ENCODE results near the gene STH. TPM values are rescaled to one million over a fixed set of nuclear protein-coding genes. Genes with fewer than 3 reads are reported as not detected.

The STH gene
- total RNA-seq, 2 experiments from 2014 or later = not detected

DNA sequence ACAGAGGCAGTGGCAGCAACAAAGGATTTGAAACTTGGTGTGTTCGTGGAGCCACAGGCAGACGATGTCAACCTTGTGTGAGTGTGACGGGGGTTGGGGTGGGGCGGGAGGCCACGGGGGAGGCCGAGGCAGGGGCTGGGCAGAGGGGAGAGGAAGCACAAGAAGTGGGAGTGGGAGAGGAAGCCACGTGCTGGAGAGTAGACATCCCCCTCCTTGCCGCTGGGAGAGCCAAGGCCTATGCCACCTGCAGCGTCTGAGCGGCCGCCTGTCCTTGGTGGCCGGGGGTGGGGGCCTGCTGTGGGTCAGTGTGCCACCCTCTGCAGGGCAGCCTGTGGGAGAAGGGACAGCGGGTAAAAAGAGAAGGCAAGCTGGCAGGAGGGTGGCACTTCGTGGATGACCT is 25.5 kb downstream of the STH start:
- intact Hi-C loops (cut with DNase I, micrococcal nuclease) = no loop called here
- no peak overlapping the region for H3K4me3 Mint-ChIP-seq
- CTCF ChIA-PET = interaction anchor here (0.7 kb wide), 1 partner anchor 151 kb away, joined by 3 read pairs; no protein-coding TSS in a partner anchor
- POLR2A ChIA-PET = no interaction called here
- no peaks in the 10 kb centered on the region for H3K27me3 Mint-ChIP-seq
- H3K36me3 Mint-ChIP-seq (ENCODE audit: low read depth) = peaks cover 9% of the 10 kb centered on the region
- no peak overlapping the region for H3K27ac Mint-ChIP-seq
- no peaks in the 10 kb centered on the region for H3K9me3 Mint-ChIP-seq (ENCODE audit: low read depth)
- ATAC-seq (no peak), DNase-seq (no peak)
- peaks cover 15% of the 10 kb centered on the region for H3K4me1 Mint-ChIP-seq

DNA sequence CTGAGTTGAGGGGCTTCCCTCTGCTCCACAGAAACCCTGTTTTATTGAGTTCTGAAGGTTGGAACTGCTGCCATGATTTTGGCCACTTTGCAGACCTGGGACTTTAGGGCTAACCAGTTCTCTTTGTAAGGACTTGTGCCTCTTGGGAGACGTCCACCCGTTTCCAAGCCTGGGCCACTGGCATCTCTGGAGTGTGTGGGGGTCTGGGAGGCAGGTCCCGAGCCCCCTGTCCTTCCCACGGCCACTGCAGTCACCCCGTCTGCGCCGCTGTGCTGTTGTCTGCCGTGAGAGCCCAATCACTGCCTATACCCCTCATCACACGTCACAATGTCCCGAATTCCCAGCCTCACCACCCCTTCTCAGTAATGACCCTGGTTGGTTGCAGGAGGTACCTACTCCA is 26.0 kb downstream of the STH start:
- DNase-seq = no peak

DNA sequence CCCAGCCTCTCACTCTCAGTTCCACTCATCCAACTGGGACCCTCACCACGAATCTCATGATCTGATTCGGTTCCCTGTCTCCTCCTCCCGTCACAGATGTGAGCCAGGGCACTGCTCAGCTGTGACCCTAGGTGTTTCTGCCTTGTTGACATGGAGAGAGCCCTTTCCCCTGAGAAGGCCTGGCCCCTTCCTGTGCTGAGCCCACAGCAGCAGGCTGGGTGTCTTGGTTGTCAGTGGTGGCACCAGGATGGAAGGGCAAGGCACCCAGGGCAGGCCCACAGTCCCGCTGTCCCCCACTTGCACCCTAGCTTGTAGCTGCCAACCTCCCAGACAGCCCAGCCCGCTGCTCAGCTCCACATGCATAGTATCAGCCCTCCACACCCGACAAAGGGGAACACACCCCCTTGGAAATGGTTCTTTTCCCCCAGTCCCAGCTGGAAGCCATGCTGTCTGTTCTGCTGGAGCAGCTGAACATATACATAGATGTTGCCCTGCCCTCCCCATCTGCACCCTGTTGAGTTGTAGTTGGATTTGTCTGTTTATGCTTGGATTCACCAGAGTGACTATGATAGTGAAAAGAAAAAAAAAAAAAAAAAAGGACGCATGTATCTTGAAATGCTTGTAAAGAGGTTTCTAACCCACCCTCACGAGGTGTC is 26.6 kb downstream of the STH start:
- peaks cover 17% of the 10 kb centered on the region for H3K36me3 Mint-ChIP-seq (ENCODE audit: low read depth)
- H3K4me1 Mint-ChIP-seq = peaks cover 7% of the 10 kb centered on the region
- ATAC-seq (no peak), DNase-seq (no peak)
- intact Hi-C loops (cut with DNase I, micrococcal nuclease) = loop anchor here in 1 of 2 experiments (2.0 kb wide), 1 partner anchor 77 kb away; no protein-coding TSS in a partner anchor
- no peak overlapping the region for H3K4me3 Mint-ChIP-seq
- H3K9me3 Mint-ChIP-seq (ENCODE audit: low read depth) = no peaks in the 10 kb centered on the region
- ChIA-PET POLR2A (no interaction called here), CTCF (no interaction called here)
- no peaks in the 10 kb centered on the region for H3K27me3 Mint-ChIP-seq
- H3K27ac Mint-ChIP-seq = peak overlapping the region; percentile 47

More for the DNA sequence above, 26.0 kb downstream of the STH start:
- intact Hi-C loops (cut with DNase I, micrococcal nuclease) = no loop called here
- H3K4me1 Mint-ChIP-seq = peaks cover 13% of the 10 kb centered on the region
- H3K9me3 Mint-ChIP-seq (ENCODE audit: low read depth) = no peaks in the 10 kb centered on the region
- no peaks in the 10 kb centered on the region for H3K27me3 Mint-ChIP-seq
- H3K27ac Mint-ChIP-seq = no peak overlapping the region
- ChIA-PET POLR2A (no interaction called here), CTCF (no interaction called here)
- H3K36me3 Mint-ChIP-seq (ENCODE audit: low read depth) = peaks cover 12% of the 10 kb centered on the region
- no peak overlapping the region for H3K4me3 Mint-ChIP-seq
- ATAC-seq = no peak

DNA sequence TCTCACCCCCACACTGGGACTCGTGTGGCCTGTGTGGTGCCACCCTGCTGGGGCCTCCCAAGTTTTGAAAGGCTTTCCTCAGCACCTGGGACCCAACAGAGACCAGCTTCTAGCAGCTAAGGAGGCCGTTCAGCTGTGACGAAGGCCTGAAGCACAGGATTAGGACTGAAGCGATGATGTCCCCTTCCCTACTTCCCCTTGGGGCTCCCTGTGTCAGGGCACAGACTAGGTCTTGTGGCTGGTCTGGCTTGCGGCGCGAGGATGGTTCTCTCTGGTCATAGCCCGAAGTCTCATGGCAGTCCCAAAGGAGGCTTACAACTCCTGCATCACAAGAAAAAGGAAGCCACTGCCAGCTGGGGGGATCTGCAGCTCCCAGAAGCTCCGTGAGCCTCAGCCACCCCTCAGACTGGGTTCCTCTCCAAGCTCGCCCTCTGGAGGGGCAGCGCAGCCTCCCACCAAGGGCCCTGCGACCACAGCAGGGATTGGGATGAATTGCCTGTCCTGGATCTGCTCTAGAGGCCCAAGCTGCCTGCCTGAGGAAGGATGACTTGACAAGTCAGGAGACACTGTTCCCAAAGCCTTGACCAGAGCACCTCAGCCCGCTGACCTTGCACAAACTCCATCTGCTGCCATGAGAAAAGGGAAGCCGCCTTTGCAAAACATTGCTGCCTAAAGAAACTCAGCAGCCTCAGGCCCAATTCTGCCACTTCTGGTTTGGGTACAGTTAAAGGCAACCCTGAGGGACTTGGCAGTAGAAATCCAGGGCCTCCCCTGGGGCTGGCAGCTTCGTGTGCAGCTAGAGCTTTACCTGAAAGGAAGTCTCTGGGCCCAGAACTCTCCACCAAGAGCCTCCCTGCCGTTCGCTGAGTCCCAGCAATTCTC is 27.4 kb downstream of the STH start:
- ChIA-PET POLR2A (no interaction called here), CTCF (interaction anchor here (1.0 kb wide), 1 partner anchor 24 kb away, joined by 3 read pairs; no protein-coding TSS in a partner anchor)
- peaks cover 4% of the 10 kb centered on the region for H3K4me1 Mint-ChIP-seq
- H3K36me3 Mint-ChIP-seq (ENCODE audit: low read depth) = peaks cover 24% of the 10 kb centered on the region
- DNase-seq = no peak
- H3K4me3 Mint-ChIP-seq = no peak overlapping the region
- no peak overlapping the region for H3K27ac Mint-ChIP-seq
- H3K27me3 Mint-ChIP-seq = no peaks in the 10 kb centered on the region
- intact Hi-C loops (cut with DNase I, micrococcal nuclease) = loop anchor here in 1 of 2 experiments (2.0 kb wide), 1 partner anchor 78 kb away; no protein-coding TSS in a partner anchor
- no peak for ATAC-seq
- H3K9me3 Mint-ChIP-seq (ENCODE audit: low read depth) = no peaks in the 10 kb centered on the region

DNA sequence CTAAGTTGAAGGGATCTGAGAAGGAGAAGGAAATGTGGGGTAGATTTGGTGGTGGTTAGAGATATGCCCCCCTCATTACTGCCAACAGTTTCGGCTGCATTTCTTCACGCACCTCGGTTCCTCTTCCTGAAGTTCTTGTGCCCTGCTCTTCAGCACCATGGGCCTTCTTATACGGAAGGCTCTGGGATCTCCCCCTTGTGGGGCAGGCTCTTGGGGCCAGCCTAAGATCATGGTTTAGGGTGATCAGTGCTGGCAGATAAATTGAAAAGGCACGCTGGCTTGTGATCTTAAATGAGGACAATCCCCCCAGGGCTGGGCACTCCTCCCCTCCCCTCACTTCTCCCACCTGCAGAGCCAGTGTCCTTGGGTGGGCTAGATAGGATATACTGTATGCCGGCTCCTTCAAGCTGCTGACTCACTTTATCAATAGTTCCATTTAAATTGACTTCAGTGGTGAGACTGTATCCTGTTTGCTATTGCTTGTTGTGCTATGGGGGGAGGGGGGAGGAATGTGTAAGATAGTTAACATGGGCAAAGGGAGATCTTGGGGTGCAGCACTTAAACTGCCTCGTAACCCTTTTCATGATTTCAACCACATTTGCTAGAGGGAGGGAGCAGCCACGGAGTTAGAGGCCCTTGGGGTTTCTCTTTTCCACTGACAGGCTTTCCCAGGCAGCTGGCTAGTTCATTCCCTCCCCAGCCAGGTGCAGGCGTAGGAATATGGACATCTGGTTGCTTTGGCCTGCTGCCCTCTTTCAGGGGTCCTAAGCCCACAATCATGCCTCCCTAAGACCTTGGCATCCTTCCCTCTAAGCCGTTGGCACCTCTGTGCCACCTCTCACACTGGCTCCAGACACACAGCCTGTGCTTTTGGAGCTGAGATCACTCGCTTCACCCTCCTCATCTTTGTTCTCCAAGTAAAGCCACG is 28.3 kb downstream of the STH start:
- Mint-ChIP-seq H3K9me3 (ENCODE audit: low read depth) (no peaks in the 10 kb centered on the region), H3K27ac (peak overlapping the region; percentile 32), H3K36me3 (ENCODE audit: low read depth) (peaks cover 27% of the 10 kb centered on the region), H3K4me1 (peaks cover 4% of the 10 kb centered on the region), H3K4me3 (no peak overlapping the region), H3K27me3 (no peaks in the 10 kb centered on the region)
- ATAC-seq = no peak
- POLR2A ChIA-PET = no interaction called here
- intact Hi-C loops (cut with DNase I, micrococcal nuclease) = loop anchor here in 1 of 2 experiments (2.0 kb wide), 1 partner anchor 79 kb away; no protein-coding TSS in a partner anchor
- DNase-seq = no peak
- CTCF ChIA-PET = interaction anchor here (1.0 kb wide), 1 partner anchor 25 kb away, joined by 3 read pairs; no protein-coding TSS in a partner anchor

DNA sequence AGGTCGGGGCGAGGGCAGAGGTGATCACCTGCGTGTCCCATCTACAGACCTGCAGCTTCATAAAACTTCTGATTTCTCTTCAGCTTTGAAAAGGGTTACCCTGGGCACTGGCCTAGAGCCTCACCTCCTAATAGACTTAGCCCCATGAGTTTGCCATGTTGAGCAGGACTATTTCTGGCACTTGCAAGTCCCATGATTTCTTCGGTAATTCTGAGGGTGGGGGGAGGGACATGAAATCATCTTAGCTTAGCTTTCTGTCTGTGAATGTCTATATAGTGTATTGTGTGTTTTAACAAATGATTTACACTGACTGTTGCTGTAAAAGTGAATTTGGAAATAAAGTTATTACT is 28.9 kb downstream of the STH start:
- Mint-ChIP-seq H3K27ac (peak overlapping the region; percentile 32), H3K9me3 (ENCODE audit: low read depth) (no peaks in the 10 kb centered on the region), H3K36me3 (ENCODE audit: low read depth) (peaks cover 31% of the 10 kb centered on the region), H3K4me1 (peaks cover 4% of the 10 kb centered on the region), H3K4me3 (no peak overlapping the region), H3K27me3 (no peaks in the 10 kb centered on the region)
- no peak for DNase-seq
- intact Hi-C loops (cut with DNase I, micrococcal nuclease) = loop anchor here in 1 of 2 experiments (2.0 kb wide), 1 partner anchor 79 kb away; no protein-coding TSS in a partner anchor
- CTCF ChIA-PET = interaction anchor here (0.7 to 2.0 kb wide), 2 partner anchors 16 to 185 kb away, joined by 3 to 10 read pairs; no protein-coding TSS in a partner anchor
- no peak for ATAC-seq
- POLR2A ChIA-PET = no interaction called here

DNA sequence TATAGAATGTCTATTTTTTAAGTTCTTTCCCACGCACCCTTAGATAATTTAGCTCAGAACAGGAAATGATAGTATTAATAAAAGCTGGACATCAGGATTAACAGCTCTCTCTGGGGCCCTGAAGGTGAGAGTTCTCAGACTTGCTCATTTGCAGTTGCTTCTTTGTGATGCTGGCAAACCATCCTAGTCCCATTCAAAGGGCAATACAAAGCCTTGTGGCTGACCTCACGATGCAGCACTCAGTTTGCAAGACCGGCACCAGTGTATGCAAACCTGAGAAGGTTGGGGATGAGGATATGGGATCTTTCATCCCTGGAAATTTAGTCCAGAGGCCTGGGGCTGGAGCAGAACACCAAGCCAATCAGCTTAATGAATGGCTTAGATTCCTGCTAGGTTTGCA is 29.3 kb downstream of the STH start:
- H3K4me3 Mint-ChIP-seq = no peak overlapping the region
- H3K27ac Mint-ChIP-seq = no peak overlapping the region
- H3K27me3 Mint-ChIP-seq = no peaks in the 10 kb centered on the region
- DNase-seq (no peak), ATAC-seq (no peak)
- no peaks in the 10 kb centered on the region for H3K9me3 Mint-ChIP-seq (ENCODE audit: low read depth)
- peaks cover 4% of the 10 kb centered on the region for H3K4me1 Mint-ChIP-seq
- intact Hi-C loops (cut with DNase I, micrococcal nuclease) = no loop called here
- peaks cover 33% of the 10 kb centered on the region for H3K36me3 Mint-ChIP-seq (ENCODE audit: low read depth)
- CTCF ChIA-PET = interaction anchor here (0.7 to 2.0 kb wide), 2 partner anchors 16 to 184 kb away, joined by 3 to 10 read pairs; no protein-coding TSS in a partner anchor
- POLR2A ChIA-PET = no interaction called here

DNA sequence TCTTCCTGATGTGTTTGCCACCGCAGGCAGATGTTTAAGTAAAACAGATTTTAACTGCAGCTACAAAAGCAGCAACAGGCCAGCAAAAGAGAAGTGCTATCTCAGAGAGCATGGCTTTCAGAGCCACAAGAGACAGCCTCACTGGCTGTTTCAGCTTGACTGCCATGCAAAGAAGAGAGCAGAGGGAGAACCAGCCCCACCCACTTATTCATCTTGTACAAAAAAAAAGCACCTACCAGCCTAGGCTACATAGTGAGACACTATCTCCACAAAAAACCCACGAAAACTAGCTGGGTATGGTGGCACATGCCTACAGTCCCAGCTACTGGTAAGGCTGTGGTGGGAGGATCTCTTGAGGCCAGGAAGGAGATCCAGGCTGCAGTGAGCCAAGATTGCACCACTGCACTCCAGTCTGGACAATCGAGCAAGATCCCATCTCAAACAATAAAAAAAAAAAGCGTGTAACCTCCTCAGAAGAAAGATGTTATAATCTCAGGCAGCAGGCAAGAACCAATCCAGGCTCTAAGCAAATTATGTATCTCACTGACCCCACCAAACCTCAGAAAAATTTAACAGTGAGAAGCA is 30.0 kb downstream of the STH start:
- ATAC-seq = peak; percentile 39
- Mint-ChIP-seq H3K4me1 (peaks cover 4% of the 10 kb centered on the region), H3K36me3 (ENCODE audit: low read depth) (peaks cover 34% of the 10 kb centered on the region), H3K9me3 (ENCODE audit: low read depth) (no peaks in the 10 kb centered on the region), H3K27me3 (no peaks in the 10 kb centered on the region), H3K4me3 (no peak overlapping the region), H3K27ac (peak overlapping the region; percentile 74)
- POLR2A ChIA-PET = no interaction called here
- CTCF ChIA-PET = interaction anchor here (0.7 to 2.0 kb wide), 5 partner anchors 8 to 184 kb away, joined by 3 to 10 read pairs (median 3); no protein-coding TSS in a partner anchor
- DNase-seq = no peak
- intact Hi-C loops (cut with DNase I, micrococcal nuclease) = no loop called here

DNA sequence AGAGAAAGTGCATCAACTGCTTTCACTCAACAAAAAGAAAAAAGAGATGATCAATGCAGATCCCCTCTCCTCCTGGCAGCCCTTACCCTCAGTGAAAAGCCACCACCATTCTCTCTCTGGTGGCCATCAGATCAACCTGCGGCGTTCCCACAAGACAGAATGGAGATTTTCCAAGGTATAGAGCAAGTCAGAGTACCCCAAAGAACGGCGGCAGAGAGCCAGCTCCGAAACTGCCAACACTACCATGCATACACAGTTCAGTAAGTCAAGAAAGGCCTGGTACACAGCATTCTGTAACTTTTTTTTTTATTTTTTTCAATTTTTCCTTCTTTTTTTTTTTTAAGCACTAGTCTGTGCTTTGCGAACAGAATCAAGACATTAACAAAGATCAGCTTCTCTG is 30.6 kb downstream of the STH start:
- ChIA-PET POLR2A (no interaction called here), CTCF (interaction anchor here (0.7 to 2.0 kb wide), 5 partner anchors 9 to 184 kb away, joined by 3 to 10 read pairs (median 3); no protein-coding TSS in a partner anchor)
- Mint-ChIP-seq H3K27me3 (no peaks in the 10 kb centered on the region), H3K27ac (peak overlapping the region; percentile 74), H3K4me1 (peaks cover 4% of the 10 kb centered on the region), H3K36me3 (ENCODE audit: low read depth) (peaks cover 38% of the 10 kb centered on the region), H3K4me3 (no peak overlapping the region), H3K9me3 (ENCODE audit: low read depth) (no peaks in the 10 kb centered on the region)
- DNase-seq = no peak
- intact Hi-C loops (cut with DNase I, micrococcal nuclease) = no loop called here
- no peak for ATAC-seq

DNA sequence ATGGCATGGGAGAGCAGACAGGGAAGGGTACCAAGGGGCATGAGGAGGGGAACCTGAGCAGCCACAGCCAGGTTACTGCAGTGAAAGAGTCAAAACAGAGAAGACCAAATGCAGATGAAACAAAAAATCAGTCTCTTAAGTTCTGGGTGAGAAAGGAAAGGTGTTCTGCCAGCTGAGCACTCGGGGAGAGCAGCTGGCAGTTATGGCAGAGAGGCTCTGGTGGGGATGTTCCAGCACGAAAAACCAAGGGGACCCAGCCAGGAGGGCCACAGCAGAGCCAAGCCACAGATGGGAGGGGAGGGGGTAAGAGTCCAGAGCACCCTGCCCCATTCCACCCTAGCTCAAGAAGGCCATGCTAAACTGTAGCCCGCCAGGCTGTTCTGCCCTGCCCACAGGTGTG is 31.7 kb downstream of the STH start:
- no peaks in the 10 kb centered on the region for H3K9me3 Mint-ChIP-seq (ENCODE audit: low read depth)
- ATAC-seq (no peak), DNase-seq (no peak)
- no peak overlapping the region for H3K4me3 Mint-ChIP-seq
- intact Hi-C loops (cut with DNase I, micrococcal nuclease) = no loop called here
- H3K27me3 Mint-ChIP-seq = no peaks in the 10 kb centered on the region
- POLR2A ChIA-PET = no interaction called here
- peak overlapping the region; percentile 59 for H3K27ac Mint-ChIP-seq
- peaks cover 47% of the 10 kb centered on the region for H3K36me3 Mint-ChIP-seq (ENCODE audit: low read depth)
- CTCF ChIA-PET = interaction anchor here (1.0 kb wide), 1 partner anchor 13 kb away, joined by 7 read pairs; no protein-coding TSS in a partner anchor
- peaks cover 11% of the 10 kb centered on the region for H3K4me1 Mint-ChIP-seq
